H1 (cell line): ENCODE data around the gene FCRL5. TPM values are rescaled to one million over a fixed set of nuclear protein-coding genes. Genes with fewer than 3 reads are reported as not detected.

ENCODE experiments used
- CTCF ChIA-PET: fragments of 300-600 bp; sonication (Branson Sonifier 250); formaldehyde crosslinking; loops from one replicate; lab custom pipeline; 2021; ENCODE audit not compliant: partially characterized antibody; lab: Charles Lee
- POLR2A ChIA-PET: fragments of 300-600 bp; sonication (Branson Sonifier 250); formaldehyde crosslinking; loops from one replicate; lab custom pipeline; 2021; ENCODE audit warnings: inconsistent platforms; ENCODE audit not compliant: partially characterized antibody; lab: Charles Lee
- DNase-seq, 2 experiments: peaks; one replicate each; pipeline versions ENCODE4 v3.0.0 to v3.0.0-alpha.2; 2010 to 2022; ENCODE audit warnings: low spot score in 2 of 2, low read depth in 1 of 2, mixed read lengths in 1 of 2
- FAIRE-seq: peaks from 2 replicates; lab custom pipeline; 2011; peaks lifted over from hg19 to GRCh38; lab: Jason Lieb, UNC
- H2AFZ ChIP-seq: 2 replicates; pipeline ENCODE4 v1.8.1; 2012; ENCODE audit warnings: low read length, inconsistent platforms
- H2AK5ac ChIP-seq: 2 replicates; pipeline ENCODE4 v1.6.1; 2013; ENCODE audit warnings: low read depth, low read length
- H2BK120ac ChIP-seq: replicated peaks from 2 replicates; pipeline ENCODE3; 2013; ENCODE audit warnings: low read depth, low read length, inconsistent platforms
- H2BK12ac ChIP-seq: 2 replicates; pipeline ENCODE4 v1.6.1; 2013; ENCODE audit warnings: low read depth, low read length
- H2BK15ac ChIP-seq: 2 replicates; pipeline ENCODE4 v1.6.1; 2013; ENCODE audit warnings: low read length
- H2BK20ac ChIP-seq: 2 replicates; pipeline ENCODE4 v1.6.1; 2013; ENCODE audit warnings: low read length
- H2BK5ac ChIP-seq: 2 replicates; pipeline ENCODE4 v1.6.1; 2013; ENCODE audit warnings: low read depth, low read length
- H3K14ac ChIP-seq: 2 replicates; pipeline ENCODE4 v1.6.1; 2013; ENCODE audit warnings: inconsistent platforms; ENCODE audit not compliant: insufficient read length
- H3K18ac ChIP-seq: 2 replicates; pipeline ENCODE4 v1.6.1; 2013; ENCODE audit warnings: low read length; ENCODE audit errors: extremely low read depth
- H3K23ac ChIP-seq: 2 replicates; pipeline ENCODE4 v1.6.1; 2013; ENCODE audit warnings: inconsistent platforms; ENCODE audit not compliant: insufficient read length
- H3K23me2 ChIP-seq: 2 replicates; pipeline ENCODE4 v1.6.1; 2013; ENCODE audit warnings: low read depth, low read length
- H3K27ac ChIP-seq: 2 replicates; pipeline ENCODE4 v1.6.1; 2011; ENCODE audit warnings: low read depth, low read length, inconsistent platforms
- H3K27me3 ChIP-seq, 4 experiments: replicated peaks in 1 of 4; 1 replicate in 1 of 4; 2 replicates in 3 of 4; pipeline versions ENCODE4 v1.6.1 to v1.8.1; 2011 to 2013; ENCODE audit warnings: low read length in 3 of 4, mild to moderate bottlenecking in 3 of 4, inconsistent platforms in 2 of 4, mixed read lengths in 2 of 4, moderate library complexity in 1 of 4; ENCODE audit not compliant: control insufficient read depth in 3 of 4, insufficient read depth in 3 of 4; ENCODE audit errors: extremely low read depth in 1 of 4
- H3K36me3 ChIP-seq, 4 experiments: 2 replicates each; pipeline versions ENCODE4 v1.6.1 to v1.8.1; 2011 to 2013; ENCODE audit warnings: mild to moderate bottlenecking in 4 of 4, low read length in 3 of 4, moderate library complexity in 2 of 4, control low read depth in 1 of 4, inconsistent platforms in 1 of 4; ENCODE audit not compliant: insufficient read depth in 4 of 4, control insufficient read depth in 2 of 4
- H3K4ac ChIP-seq: replicated peaks from 2 replicates; pipeline ENCODE3; 2013; ENCODE audit warnings: low read length, low read depth, mixed read lengths, inconsistent platforms; ENCODE audit not compliant: insufficient read length
- H3K4me1 ChIP-seq, 4 experiments: replicated peaks in 1 of 4; 1 replicate in 1 of 4; 2 replicates in 3 of 4; pipeline versions ENCODE4 v1.6.1 to v1.8.1; 2011 to 2013; ENCODE audit warnings: low read length in 3 of 4, inconsistent platforms in 2 of 4, mixed read lengths in 1 of 4; ENCODE audit not compliant: insufficient read depth in 4 of 4, control insufficient read depth in 3 of 4
- H3K4me2 ChIP-seq, 2 experiments: 2 replicates each; pipeline versions ENCODE4 v1.6.1 to v1.8.1; 2011 to 2013; ENCODE audit warnings: low read depth in 2 of 2, low read length in 2 of 2, control low read depth in 1 of 2, inconsistent platforms in 1 of 2, mild to moderate bottlenecking in 1 of 2; ENCODE audit not compliant: insufficient read depth in 1 of 2
- H3K4me3 ChIP-seq, 4 experiments: fragments of 200-600, 300-600 bp in 1 of 4; sonication (generic), shearing (Covaris generic), sonication (Bioruptor Twin) in 1 of 4; 2 replicates each; pipeline versions ENCODE4 v1.5.1 to v1.8.1; 2011 to 2016; ENCODE audit warnings: low read length in 4 of 4, low read depth in 3 of 4, control low read depth in 2 of 4, inconsistent platforms in 2 of 4, mild to moderate bottlenecking in 2 of 4, mixed read lengths in 1 of 4, moderate library complexity in 1 of 4; ENCODE audit not compliant: insufficient read depth in 2 of 4; ENCODE audit errors: extremely low read depth in 1 of 4
- H3K56ac ChIP-seq: replicated peaks from 2 replicates; pipeline ENCODE3; 2013; ENCODE audit warnings: low read depth, mild to moderate bottlenecking, mixed read lengths, low read length, inconsistent platforms; ENCODE audit not compliant: insufficient read length
- H3K79me1 ChIP-seq: 2 replicates; pipeline ENCODE4 v1.6.1; 2013; ENCODE audit warnings: low read depth, low read length, control low read depth
- H3K79me2 ChIP-seq, 2 experiments: 2 replicates each; pipeline versions ENCODE4 v1.6.1 to v1.8.1; 2012 to 2013; ENCODE audit warnings: low read length in 2 of 2, mild to moderate bottlenecking in 2 of 2, inconsistent platforms in 1 of 2; ENCODE audit not compliant: insufficient read depth in 2 of 2, control insufficient read depth in 1 of 2
- H3K9ac ChIP-seq, 4 experiments: replicated peaks in 1 of 4; 1 replicate in 1 of 4; 2 replicates in 3 of 4; pipeline versions ENCODE4 v1.6.1 to v1.8.1; 2011 to 2013; ENCODE audit warnings: low read depth in 3 of 4, low read length in 3 of 4, control low read depth in 2 of 4, mild to moderate bottlenecking in 2 of 4, moderate library complexity in 2 of 4, inconsistent platforms in 1 of 4; ENCODE audit errors: extremely low read depth in 1 of 4
- H3K9me3 ChIP-seq, 2 experiments: 2 replicates each; pipeline versions ENCODE4 v1.6.1 to v1.8.1; 2012 to 2013; ENCODE audit warnings: mild to moderate bottlenecking in 2 of 2, moderate library complexity in 2 of 2, control low read depth in 1 of 2, inconsistent platforms in 1 of 2, low read depth in 1 of 2, low read length in 1 of 2, mixed read lengths in 1 of 2; ENCODE audit not compliant: insufficient read depth in 2 of 2
- H4K20me1 ChIP-seq, 2 experiments: replicated peaks in 1 of 2; 2 replicates each; pipeline versions ENCODE3 to v1.8.1; 2011 to 2013; ENCODE audit warnings: inconsistent platforms in 2 of 2, low read length in 2 of 2, mild to moderate bottlenecking in 1 of 2; ENCODE audit not compliant: insufficient read depth in 2 of 2, control insufficient read depth in 1 of 2
- H4K5ac ChIP-seq: 2 replicates; pipeline ENCODE4 v1.6.1; 2013; ENCODE audit warnings: low read length, low read depth, mixed read lengths, inconsistent platforms; ENCODE audit not compliant: insufficient read length
- H4K8ac ChIP-seq: 2 replicates; pipeline ENCODE4 v1.8.0; 2013; ENCODE audit warnings: mild to moderate bottlenecking, moderate library complexity, low read length, inconsistent platforms; ENCODE audit not compliant: insufficient read depth; ENCODE audit errors: extremely low read depth
- H4K91ac ChIP-seq: replicated peaks from 2 replicates; pipeline ENCODE3; 2013; ENCODE audit warnings: low read length, mixed read lengths, inconsistent platforms; ENCODE audit not compliant: insufficient read length
- BACH1 ChIP-seq: IDR thresholded peaks from 2 replicates; pipeline ENCODE4 v1.6.1; 2012; ENCODE audit warnings: low read length, improper control_type of control experiment
- BCL11A ChIP-seq, 2 experiments: IDR thresholded peaks; one replicate each; pipeline ENCODE4 v1.6.1; 2011; ENCODE audit warnings: low read depth in 2 of 2, low read length in 2 of 2, mild to moderate bottlenecking in 2 of 2
- CBX5 ChIP-seq: fragments of 300-800, 300-1000 bp; sonication (generic); IDR thresholded peaks from 2 replicates; pipeline ENCODE4 v1.7.1; 2016; ENCODE audit warnings: antibody characterized with exemption, low read length, low read depth
- CBX8 ChIP-seq: fragments of 300-800, 300-1000 bp; sonication (generic); IDR thresholded peaks from 2 replicates; pipeline ENCODE4 v1.7.1; 2016; ENCODE audit warnings: low read depth, low read length, borderline replicate concordance
- CHD1 ChIP-seq: IDR thresholded peaks from 2 replicates; pipeline ENCODE4 v1.6.1; 2012; ENCODE audit warnings: low read depth, low read length, improper control_type of control experiment
- JUND ChIP-seq: IDR thresholded peaks from 2 replicates; pipeline ENCODE4 v1.6.1; 2011; ENCODE audit warnings: mild to moderate bottlenecking, improper control_type of control experiment, low read length
- PHF8 ChIP-seq: fragments of 200-600 bp; sonication (generic); conservative IDR thresholded peaks from 2 replicates; pipeline ENCODE4 v1.7.1; 2012; ENCODE audit warnings: low read depth, mild to moderate bottlenecking, inconsistent platforms, low read length, moderate library complexity
- RAD21 ChIP-seq, 2 experiments: IDR thresholded peaks in 1 of 2; conservative IDR thresholded peaks in 1 of 2; 2 replicates each; pipeline ENCODE4 v1.6.1; 2011; ENCODE audit warnings: low read depth in 2 of 2, low read length in 2 of 2, improper control_type of control experiment in 1 of 2, inconsistent platforms in 1 of 2, mild to moderate bottlenecking in 1 of 2, moderate library complexity in 1 of 2
- RFX5 ChIP-seq: IDR thresholded peaks from 2 replicates; pipeline ENCODE4 v1.6.1; 2011; ENCODE audit warnings: low read depth, low read length, improper control_type of control experiment, borderline replicate concordance
- RNF2 ChIP-seq: fragments of 200-900, 300-1000 bp; sonication (generic); IDR thresholded peaks from 2 replicates; pipeline ENCODE4 v1.7.1; 2016; ENCODE audit warnings: borderline replicate concordance, low read depth, mild to moderate bottlenecking, antibody characterized with exemption, low read length; ENCODE audit not compliant: poor library complexity, severe bottlenecking; ENCODE audit errors: missing control alignments
- RXRA ChIP-seq: IDR thresholded peaks from 2 replicates; pipeline ENCODE4 v1.6.1; 2011; ENCODE audit warnings: low read depth, mild to moderate bottlenecking, low read length, moderate library complexity; ENCODE audit not compliant: insufficient read depth
- SIX5 ChIP-seq: IDR thresholded peaks from 2 replicates; pipeline ENCODE4 v1.6.1; 2011; ENCODE audit warnings: mild to moderate bottlenecking, low read depth, low read length
- SP1 ChIP-seq: IDR thresholded peaks from 2 replicates; pipeline ENCODE4 v1.6.1; 2011; ENCODE audit warnings: low read depth, low read length
- TAF1 ChIP-seq: IDR thresholded peaks from 2 replicates; pipeline ENCODE4 v1.6.1; 2011; ENCODE audit warnings: mild to moderate bottlenecking, low read depth, low read length
- TBP ChIP-seq: IDR thresholded peaks from 2 replicates; pipeline ENCODE4 v1.6.1; 2011; ENCODE audit warnings: low read depth, low read length, improper control_type of control experiment
- WGBS, 2 experiments: shearing (Covaris generic) in 1 of 2; methylation state at CpG; one replicate each; pipeline versions ENCODE4 v1.1.6 to v1.1.7; 2013 to 2015; ENCODE audit warnings: low lambda C conversion rate in 2 of 2, mixed read lengths in 2 of 2, inconsistent platforms in 1 of 2, low coverage in 1 of 2, missing lambda C conversion rate in 1 of 2; ENCODE audit not compliant: insufficient replicate concordance in 2 of 2, insufficient coverage in 1 of 2, insufficient read length in 1 of 2; ENCODE audit errors: extremely low coverage in 1 of 2, missing lambda C conversion rate in 1 of 2; 5-methylcytosine and 5-hydroxymethylcytosine counted together
- polyA plus RNA-seq, 7 experiments: library from polyadenylated mRNA; depleted of rRNA in 3 of 7; stranded (reverse) in 5 of 7; unstranded in 2 of 7; fragments of >200 nt in 5 of 7; fragments of 200-250 nt in 2 of 7; gene quantifications; 1 replicate in 5 of 7; 2 replicates in 1 of 7; 4 replicates in 1 of 7; pipeline versions ENCODE4 v1.2.1 to v1.2.3, GENCODE V29; 2011 to 2013; ENCODE audit warnings: missing spikeins in 2 of 7, mixed read lengths in 2 of 7
- total RNA-seq: library from RNA; stranded (reverse); fragmentation: NEBNext Ultra II Directional; extraction: Animal tissue kit (Norgen Biotek cat#: 25700); gene quantifications from 2 replicates; pipeline ENCODE4 v1.2.1, GENCODE V29; 2021

The FCRL5 gene
- total and polyA plus RNA-seq, 2 of the 8 experiments (the other 6 are each of a cell fraction or from before 2014, with no cell fraction given), result 1.0 to 2.6 TPM

DNA sequence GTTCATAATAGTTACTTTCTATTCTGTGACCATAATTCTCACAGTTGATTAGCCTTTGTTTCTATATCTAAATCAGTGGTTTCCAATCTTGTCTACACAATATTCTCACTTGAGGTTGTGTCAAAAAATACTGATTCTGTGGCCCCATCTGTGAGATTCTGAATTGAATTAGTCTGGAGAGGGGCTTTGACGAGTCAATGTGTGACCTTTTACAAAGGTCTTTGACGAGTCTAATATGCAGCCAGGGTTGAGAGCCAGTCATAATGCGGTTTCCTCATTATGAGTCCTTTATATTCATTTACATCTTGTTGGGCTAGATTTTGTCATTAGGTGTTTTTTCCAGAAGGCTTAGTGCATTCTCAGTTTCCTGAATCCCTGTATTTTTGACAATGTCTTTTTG, 19.7 kb downstream of the FCRL5 start:
- no peak overlapping the region for H3K18ac ChIP-seq
- H3K9me3 ChIP-seq, result peaks cover 6% of the 10 kb centered on the region in 2 experiments; a peak in 3 of 4 replicates
- DNase-seq (no peak), FAIRE-seq (no peak)
- no peaks in the 10 kb centered on the region for H3K79me2 ChIP-seq
- no peak overlapping the region for H3K9ac ChIP-seq
- no peaks in the 10 kb centered on the region for H3K79me1 ChIP-seq
- H3K4ac ChIP-seq, result no peak overlapping the region
- H2BK5ac ChIP-seq, result no peak overlapping the region
- no peak overlapping the region for H3K56ac ChIP-seq
- no peak overlapping the region for H3K4me2 ChIP-seq
- H3K23me2 ChIP-seq, result no peaks in the 10 kb centered on the region
- H2AK5ac ChIP-seq, result no peak overlapping the region
- TF ChIP-seq TAF1 (no peak), PHF8 (no peak), CBX5 (no peak), JUND (no peak), CBX8 (no peak), CHD1 (no peak), RAD21 (IDR thresholded peaks at IDR 0.05 in 1 of 2, conservative IDR thresholded peaks at IDR 0.05 in 1 of 2; ENCODE audit: low read depth in 2 of 2, low read length in 2 of 2) (no peak), SP1 (no peak), BCL11A (IDR thresholded peaks at IDR 0.05; ENCODE audit: low read depth in 2 of 2, low read length in 2 of 2) (no peak), TBP (no peak), SIX5 (no peak), RNF2 (no peak), BACH1 (no peak), RFX5 (no peak), RXRA (no peak)
- no peak overlapping the region for H2BK15ac ChIP-seq
- H3K36me3 ChIP-seq, result no peaks in the 10 kb centered on the region; a peak in 1 of 8 replicates
- no peak overlapping the region for H2BK20ac ChIP-seq
- no peak overlapping the region for H2BK12ac ChIP-seq
- whole genome bisulfite sequencing, 2 experiments, result 90% methylated on average over 3 of the region's 3 CpGs; no CpG with 5 or more reads in 1 of the 2 experiments
- H4K8ac ChIP-seq, result no peak overlapping the region
- no peak overlapping the region for H2AFZ ChIP-seq
- H4K5ac ChIP-seq, result no peak overlapping the region
- no peaks in the 10 kb centered on the region for H4K20me1 ChIP-seq
- no peak overlapping the region for H3K23ac ChIP-seq
- no peaks in the 10 kb centered on the region for H3K4me1 ChIP-seq
- H3K27ac ChIP-seq, result no peak overlapping the region
- H3K27me3 ChIP-seq, result no peaks in the 10 kb centered on the region
- no peak overlapping the region for H2BK120ac ChIP-seq
- POLR2A ChIA-PET, result no interaction called here
- no peak overlapping the region for H3K14ac ChIP-seq
- no peak overlapping the region for H4K91ac ChIP-seq
- no peak overlapping the region for H3K4me3 ChIP-seq
- CTCF ChIA-PET, result no interaction called here
